GM23248 (cell line): ENCODE data around the gene SCN9A. TPM values are rescaled to one million over a fixed set of nuclear protein-coding genes. Genes with fewer than 3 reads are reported as not detected.
"Not testable (repeated sequence)": the region's sequence is repeated elsewhere in the genome, so short reads cannot be mapped to it uniquely, and the experiment has no call there.

ENCODE experiments used
- DNase-seq: peaks from one replicate; pipeline ENCODE4 v3.0.0-alpha.2; 2015
- H2AFZ ChIP-seq: fragments of 200-600 bp; sonication (generic); 2 replicates; pipeline ENCODE4 v1.6.1; 2016; ENCODE audit warnings: antibody characterized with exemption
- H3F3A ChIP-seq: fragments of 200-600 bp; sonication (generic); 2 replicates; pipeline ENCODE4 v1.6.1; 2016; ENCODE audit warnings: mild to moderate bottlenecking, antibody characterized with exemption, mixed run types; ENCODE audit not compliant: insufficient read depth
- H3K27ac ChIP-seq: fragments of 200-600 bp; sonication (generic); 2 replicates; pipeline ENCODE4 v1.5.1; 2016; ENCODE audit warnings: mild to moderate bottlenecking
- H3K27me3 ChIP-seq: fragments of 200-600 bp; sonication (generic); replicated peaks from 2 replicates; pipeline ENCODE4 v1.6.1; 2016; ENCODE audit warnings: mild to moderate bottlenecking; ENCODE audit not compliant: insufficient read depth
- H3K36me3 ChIP-seq: fragments of 200-600 bp; sonication (generic); 2 replicates; pipeline ENCODE4 v1.6.1; 2016; ENCODE audit warnings: low read depth, mild to moderate bottlenecking
- H3K4me1 ChIP-seq: fragments of 200-600 bp; sonication (generic); 2 replicates; pipeline ENCODE4 v1.6.1; 2016; ENCODE audit warnings: mild to moderate bottlenecking; ENCODE audit not compliant: insufficient read depth
- H3K4me2 ChIP-seq: fragments of 200-600 bp; sonication (generic); one replicate; pipeline ENCODE4 v1.6.1; 2016; ENCODE audit warnings: mild to moderate bottlenecking; ENCODE audit not compliant: unreplicated experiment
- H3K4me3 ChIP-seq: fragments of 200-600 bp; sonication (generic); 2 replicates; pipeline ENCODE4 v1.5.1; 2016; ENCODE audit warnings: mild to moderate bottlenecking
- H3K79me2 ChIP-seq: fragments of 200-600 bp; sonication (generic); 2 replicates; pipeline ENCODE4 v1.6.1; 2016; ENCODE audit warnings: mild to moderate bottlenecking; ENCODE audit not compliant: insufficient read depth
- H3K9ac ChIP-seq: fragments of 200-600 bp; sonication (generic); 2 replicates; pipeline ENCODE4 v1.6.1; 2016; ENCODE audit warnings: mild to moderate bottlenecking
- H3K9me2 ChIP-seq: fragments of 200-600 bp; sonication (generic); 2 replicates; pipeline ENCODE4 v1.6.1; 2016; ENCODE audit warnings: mixed run types, mild to moderate bottlenecking, moderate library complexity; ENCODE audit not compliant: insufficient read depth
- H3K9me3 ChIP-seq: fragments of 200-600 bp; sonication (generic); one replicate; pipeline ENCODE4 v1.6.1; 2017; ENCODE audit warnings: low read depth
- H4K20me1 ChIP-seq: fragments of 200-600 bp; sonication (generic); 2 replicates; pipeline ENCODE4 v1.6.0; 2016; ENCODE audit not compliant: insufficient read depth
- EZH2 ChIP-seq: fragments of 200-600 bp; sonication (generic); IDR thresholded peaks from 2 replicates; pipeline ENCODE4 v1.6.1; 2018; ENCODE audit warnings: antibody characterized with exemption, mild to moderate bottlenecking; ENCODE audit not compliant: insufficient read depth, poor library complexity, severe bottlenecking
- EZH2phosphoT487 ChIP-seq: fragments of 200-600 bp; sonication (generic); IDR thresholded peaks from 2 replicates; pipeline ENCODE4 v1.6.1; 2018; ENCODE audit warnings: antibody characterized with exemption, moderate library complexity, mild to moderate bottlenecking, low read depth; ENCODE audit not compliant: insufficient read depth
- WGBS, 2 experiments: methylation state at CpG; one replicate each; pipeline ENCODE4 v1.1.6; 2015 to 2017; ENCODE audit warnings: low lambda C conversion rate in 2 of 2, low coverage in 1 of 2; ENCODE audit errors: missing lambda C conversion rate in 2 of 2; 5-methylcytosine and 5-hydroxymethylcytosine counted together
- in situ Hi-C: fragments of 300-500 bp; cut with MboI; formaldehyde crosslinking; loops from 2 replicates; pipeline ENCODE4 v1.15.0; 2020
- polyA plus RNA-seq: library from polyadenylated mRNA; unstranded; fragments of >200 nt; fragmentation: Nextera tagmentation; extraction: Ambion mirVana; gene quantifications from 2 replicates; pipeline ENCODE4 v1.2.1, GENCODE V29; 2016
- total RNA-seq: library from RNA; depleted of rRNA; stranded (reverse); fragments of >200 nt; shearing (Covaris generic); gene quantifications from 2 replicates; pipeline ENCODE4 v1.2.3, GENCODE V29; 2014

Gene SCN9A
- total and polyA plus RNA-seq, 2 experiments from 2014 or later, result 7.2 to 8.3 TPM

DNA sequence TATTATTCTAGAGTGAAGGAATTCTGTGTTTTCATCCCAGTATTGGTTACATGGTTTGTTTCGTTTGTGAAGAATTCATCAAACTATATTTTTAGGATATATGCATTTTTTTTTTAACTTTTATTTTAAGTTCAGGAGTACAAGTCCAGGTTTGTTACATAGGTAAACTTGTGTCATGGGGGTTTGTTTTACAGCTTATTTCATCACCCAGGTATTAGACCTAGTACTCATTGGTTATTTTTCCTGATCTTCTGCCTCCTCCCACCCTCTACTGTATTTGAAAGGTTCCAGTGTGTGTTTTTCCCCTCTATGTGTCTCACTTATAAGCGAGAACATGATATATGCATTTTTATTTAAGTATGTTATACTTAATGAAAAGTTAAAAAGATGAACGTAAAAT lies 47.6 kb downstream of the SCN9A start:
- TF ChIP-seq EZH2phosphoT487 (no peak), EZH2 (no peak)
- H3K9me3 ChIP-seq, result no peaks in the 10 kb centered on the region
- H3K27ac ChIP-seq, result no peak overlapping the region
- H3K79me2 ChIP-seq, result no peaks in the 10 kb centered on the region
- H3K36me3 ChIP-seq, result no peaks in the 10 kb centered on the region
- no peak overlapping the region for H3K4me3 ChIP-seq
- H3F3A ChIP-seq, result 0 out of 2 replicates have a peak, but pooled peaks cover 8% of the 10 kb centered on the region
- DNase-seq, result no peak
- no peak overlapping the region for H2AFZ ChIP-seq
- 52% methylated on average over 3 of the region's 3 CpGs for WGBS, 2 experiments
- H3K4me1 ChIP-seq, result no peaks in the 10 kb centered on the region
- H3K9ac ChIP-seq, result no peak overlapping the region
- no peak overlapping the region for H3K4me2 ChIP-seq
- H3K9me2 ChIP-seq, result 0 out of 2 replicates have a peak, but pooled peaks cover 3% of the 10 kb centered on the region
- in situ Hi-C loops, result no loop called here
- H3K27me3 ChIP-seq, result no peaks in the 10 kb centered on the region
- H4K20me1 ChIP-seq, result no peaks in the 10 kb centered on the region

DNA sequence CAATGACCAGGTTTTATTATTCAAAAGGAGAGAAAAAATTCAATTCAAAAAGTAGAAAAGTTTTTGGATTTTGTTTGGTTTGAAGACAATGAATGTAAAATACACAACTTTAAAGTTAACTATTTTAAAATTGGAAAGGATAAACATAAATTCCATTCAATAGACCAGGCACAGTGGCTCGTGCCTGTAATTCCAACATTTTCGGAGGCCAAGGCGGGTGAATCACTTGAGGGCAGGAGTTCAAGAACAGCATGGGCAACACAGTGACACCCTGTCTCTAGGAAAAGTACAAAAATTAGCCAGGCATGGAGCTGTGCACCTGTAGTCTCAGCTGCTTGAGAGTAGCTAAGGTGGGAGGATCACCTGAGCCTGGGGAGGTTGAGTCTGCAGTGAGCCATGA lies 54.7 kb downstream of the SCN9A start:
- H3K79me2 ChIP-seq, result no peaks in the 10 kb centered on the region
- no peak overlapping the region for H3K9ac ChIP-seq
- H3K4me3 ChIP-seq, result no peak overlapping the region
- no peak overlapping the region for H3K27ac ChIP-seq
- no peaks in the 10 kb centered on the region for H3K27me3 ChIP-seq
- DNase-seq, result peak; percentile 32
- no peaks in the 10 kb centered on the region for H3F3A ChIP-seq
- no peaks in the 10 kb centered on the region for H4K20me1 ChIP-seq
- H3K9me2 ChIP-seq, result no peaks in the 10 kb centered on the region
- no peaks in the 10 kb centered on the region for H3K36me3 ChIP-seq
- H3K4me1 ChIP-seq, result no peaks in the 10 kb centered on the region
- in situ Hi-C loops, result no loop called here
- H3K4me2 ChIP-seq, result no peak overlapping the region
- no peak for TF ChIP-seq EZH2
- H3K9me3 ChIP-seq, result no peaks in the 10 kb centered on the region
- H2AFZ ChIP-seq, result no peak overlapping the region
- 66 to 76% methylated on average over 3 of the region's 3 CpGs for WGBS, 2 experiments

DNA sequence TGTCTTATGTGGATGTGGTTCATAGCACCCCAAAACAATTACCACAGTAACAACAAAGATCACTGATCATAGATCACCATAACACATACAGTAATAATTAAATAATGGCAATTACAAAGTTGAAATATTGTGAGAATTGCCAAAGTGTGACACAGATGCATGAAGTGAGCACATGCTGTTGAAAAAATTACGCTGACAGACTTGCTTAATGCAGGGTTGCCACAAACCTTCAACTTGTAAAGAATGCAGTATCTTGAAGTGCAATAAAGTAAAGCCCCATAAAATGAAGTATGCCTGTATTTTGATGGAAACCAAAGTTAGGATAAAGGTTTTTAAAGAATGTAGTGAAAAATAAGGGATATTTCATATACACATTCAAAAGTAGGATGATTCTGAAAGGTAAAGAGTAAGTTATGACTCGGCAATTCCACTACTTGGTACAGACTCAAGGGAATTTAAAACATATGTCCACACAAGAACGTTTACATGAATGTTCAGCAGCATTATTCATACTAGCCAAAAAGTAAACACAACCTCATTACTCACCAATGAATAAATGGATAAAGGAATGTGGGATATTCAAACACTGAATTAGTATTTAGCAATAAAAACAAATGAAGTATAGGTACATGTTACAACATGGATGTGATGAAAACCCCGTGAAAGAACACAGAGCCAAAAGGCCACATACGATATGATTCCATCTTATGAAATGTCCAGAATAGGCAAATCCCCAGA lies 61.6 kb downstream of the SCN9A start:
- Histone ChIP-seq H3K79me2 (no peaks in the 10 kb centered on the region), H3K27ac (peak overlapping the region; percentile 87), H3K4me1 (peaks cover 16% of the 10 kb centered on the region), H3K4me3 (peak overlapping the region; percentile 43; the same call in 1 of the 2 replicates), H3K9me3 (no peaks in the 10 kb centered on the region), H3K36me3 (no peaks in the 10 kb centered on the region), H3K4me2 (peak overlapping the region; percentile 76), H2AFZ (peak overlapping the region; percentile 35), H3K9ac (peak overlapping the region; percentile 54), H3F3A (peaks cover 20% of the 10 kb centered on the region), H3K9me2 (no peaks in the 10 kb centered on the region), H3K27me3 (no peaks in the 10 kb centered on the region), H4K20me1 (no peaks in the 10 kb centered on the region)
- TF ChIP-seq EZH2 (no peak), EZH2phosphoT487 (no peak)
- DNase-seq, result peak; percentile 89
- WGBS, 2 experiments, result 2 to 6% methylated on average over 5 of the region's 5 CpGs
- in situ Hi-C loops, result no loop called here

DNA sequence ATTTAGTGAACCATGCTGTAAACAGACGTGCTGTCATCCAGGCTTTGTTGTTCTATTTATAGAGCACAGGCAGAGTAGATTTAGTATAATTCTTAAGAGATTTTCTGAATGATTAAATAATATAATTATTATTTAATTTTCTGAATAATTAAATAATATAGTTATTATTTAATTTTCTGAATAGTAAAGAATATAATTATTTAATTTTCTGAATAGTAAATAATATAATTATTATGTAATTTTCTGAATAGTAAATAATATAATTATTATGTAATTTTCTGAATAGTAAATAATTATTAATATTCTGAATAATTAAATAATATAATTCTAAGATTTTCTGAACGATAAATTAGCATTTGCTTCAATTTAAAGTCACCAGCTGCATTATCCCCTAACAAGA lies 62.9 kb downstream of the SCN9A start:
- H3K4me3 ChIP-seq, H3K9ac ChIP-seq, H3K9me2 ChIP-seq, H4K20me1 ChIP-seq, H3K36me3 ChIP-seq, H3K79me2 ChIP-seq, H3K4me2 ChIP-seq, H3K27ac ChIP-seq, H2AFZ ChIP-seq, H3K27me3 ChIP-seq, DNase-seq, H3K9me3 ChIP-seq, in situ Hi-C loops: not testable (repeated sequence)
- Histone ChIP-seq H3F3A (peaks cover 20% of the 10 kb centered on the region), H3K4me1 (peaks cover 16% of the 10 kb centered on the region)
- 0 to 2% methylated on average over 2 of the region's 2 CpGs for WGBS, 2 experiments

DNA sequence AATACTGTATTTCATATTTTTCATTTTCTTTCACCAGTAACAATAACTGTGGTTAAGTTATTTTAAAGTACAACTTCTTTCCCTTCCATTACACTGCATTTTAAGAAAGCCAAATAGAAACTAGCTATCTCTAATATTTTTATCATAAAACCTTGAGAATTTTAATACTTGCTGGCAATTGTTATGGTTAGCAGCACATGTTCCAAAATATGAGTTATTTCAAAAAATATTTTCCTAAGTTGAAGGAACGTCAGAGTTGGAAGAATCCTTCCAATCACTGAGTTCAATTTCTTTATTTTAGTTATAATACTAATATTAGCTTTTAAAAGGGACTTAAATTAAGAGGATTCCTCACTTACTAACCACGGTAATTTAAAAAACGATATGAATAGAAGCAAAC lies 68.4 kb downstream of the SCN9A start:
- Histone ChIP-seq H4K20me1 (no peaks in the 10 kb centered on the region), H3K4me3 (no peak overlapping the region), H3F3A (no peaks in the 10 kb centered on the region), H3K36me3 (no peaks in the 10 kb centered on the region), H3K27me3 (no peaks in the 10 kb centered on the region), H3K4me2 (no peak overlapping the region), H2AFZ (no peak overlapping the region), H3K4me1 (no peaks in the 10 kb centered on the region), H3K79me2 (no peaks in the 10 kb centered on the region), H3K27ac (no peak overlapping the region), H3K9ac (no peak overlapping the region), H3K9me2 (no peaks in the 10 kb centered on the region), H3K9me3 (no peaks in the 10 kb centered on the region)
- WGBS, 2 experiments, result 76 to 80% methylated on average over 3 of the region's 3 CpGs
- TF ChIP-seq EZH2phosphoT487 (no peak), EZH2 (no peak)
- in situ Hi-C loops, result no loop called here
- DNase-seq, result no peak
